Keratinocyte (primary cell): ENCODE measurements around the gene PTPRR.

Experiments used
- EZH2 ChIP-seq: IDR thresholded peaks from one replicate; pipeline ENCODE4 v1.6.1; 2012; ENCODE audit warnings: inconsistent platforms, mild to moderate bottlenecking, low read length, moderate library complexity
- TF ChIP-seq, protein P1 (sequence below), 3 experiments: IDR thresholded peaks in 1 of 3; conservative IDR thresholded peaks in 1 of 3; optimal IDR thresholded peaks in 1 of 3; 2 replicates in 2 of 3; 3 replicates in 1 of 3; pipeline versions ENCODE3 to v1.5.1; 2011; ENCODE audit warnings: low read length in 3 of 3, mild to moderate bottlenecking in 3 of 3, moderate library complexity in 2 of 3, control low read depth in 1 of 3, inconsistent platforms in 1 of 3; ENCODE audit not compliant: insufficient read depth in 2 of 3; ENCODE audit errors: extremely low read depth in 1 of 3

GRCh38 chr12:70948976-70949336 lies 28.4 kb upstream of the PTPRR start:
- TF ChIP-seq, protein P1, sequence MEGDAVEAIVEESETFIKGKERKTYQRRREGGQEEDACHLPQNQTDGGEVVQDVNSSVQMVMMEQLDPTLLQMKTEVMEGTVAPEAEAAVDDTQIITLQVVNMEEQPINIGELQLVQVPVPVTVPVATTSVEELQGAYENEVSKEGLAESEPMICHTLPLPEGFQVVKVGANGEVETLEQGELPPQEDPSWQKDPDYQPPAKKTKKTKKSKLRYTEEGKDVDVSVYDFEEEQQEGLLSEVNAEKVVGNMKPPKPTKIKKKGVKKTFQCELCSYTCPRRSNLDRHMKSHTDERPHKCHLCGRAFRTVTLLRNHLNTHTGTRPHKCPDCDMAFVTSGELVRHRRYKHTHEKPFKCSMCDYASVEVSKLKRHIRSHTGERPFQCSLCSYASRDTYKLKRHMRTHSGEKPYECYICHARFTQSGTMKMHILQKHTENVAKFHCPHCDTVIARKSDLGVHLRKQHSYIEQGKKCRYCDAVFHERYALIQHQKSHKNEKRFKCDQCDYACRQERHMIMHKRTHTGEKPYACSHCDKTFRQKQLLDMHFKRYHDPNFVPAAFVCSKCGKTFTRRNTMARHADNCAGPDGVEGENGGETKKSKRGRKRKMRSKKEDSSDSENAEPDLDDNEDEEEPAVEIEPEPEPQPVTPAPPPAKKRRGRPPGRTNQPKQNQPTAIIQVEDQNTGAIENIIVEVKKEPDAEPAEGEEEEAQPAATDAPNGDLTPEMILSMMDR (optimal IDR thresholded peaks at IDR 0.05 in 1 of 3, IDR thresholded peaks at IDR 0.05 in 1 of 3, conservative IDR thresholded peaks at IDR 0.05 in 1 of 3; ENCODE audit: extremely low read depth in 1 of 3, insufficient read depth in 2 of 3, low read length in 3 of 3) = no peak
- TF ChIP-seq EZH2 = no peak
